ENCODE data around the gene LARGE1.
"Not testable (repeated sequence)": the region's sequence is repeated elsewhere in the genome, so short reads cannot be mapped to it uniquely, and the experiment has no call there.

Gene LARGE1

GRCh38 chr22:33476206-33476605 lies 444.1 kb downstream of the LARGE1 start:
- no peak for DNase-seq (ENCODE audit: low spot score)

DNA sequence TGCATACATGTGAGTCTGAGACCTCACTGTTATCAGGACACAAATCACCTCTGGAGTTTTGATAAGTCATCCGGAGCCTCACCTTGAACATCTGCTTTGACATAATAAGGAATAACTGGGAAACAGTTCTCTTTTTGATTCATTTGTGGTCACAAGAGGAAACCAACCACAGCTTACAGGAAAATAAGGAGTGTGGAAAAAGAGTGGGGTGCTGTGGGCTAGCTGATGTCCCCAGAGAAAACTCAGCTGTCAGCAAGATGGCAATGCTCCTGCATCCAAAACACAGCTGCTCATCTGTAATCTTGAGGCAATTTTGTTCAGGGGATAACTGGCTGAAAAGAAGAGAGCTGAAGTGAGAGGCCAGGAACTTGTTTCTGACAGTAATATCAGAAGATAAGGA lies 445.7 kb downstream of the LARGE1 start:
- DNase-seq (ENCODE audit: low spot score) = no peak

- peak; percentile 35 for DNase-seq (ENCODE audit: low spot score)
Measured at GRCh38 chr22:33472462-33473344, 447.6 kb downstream of the LARGE1 start.

GRCh38 chr22:33470456-33470855 lies 449.8 kb downstream of the LARGE1 start:
- no peak for DNase-seq (ENCODE audit: low spot score)

- peak; percentile 65 for DNase-seq (ENCODE audit: low spot score)
Measured at GRCh38 chr22:33467620-33468095, 452.6 kb downstream of the LARGE1 start.

GRCh38 chr22:33467080-33467479 lies 453.2 kb downstream of the LARGE1 start:
- DNase-seq (ENCODE audit: low spot score) = no peak

DNA sequence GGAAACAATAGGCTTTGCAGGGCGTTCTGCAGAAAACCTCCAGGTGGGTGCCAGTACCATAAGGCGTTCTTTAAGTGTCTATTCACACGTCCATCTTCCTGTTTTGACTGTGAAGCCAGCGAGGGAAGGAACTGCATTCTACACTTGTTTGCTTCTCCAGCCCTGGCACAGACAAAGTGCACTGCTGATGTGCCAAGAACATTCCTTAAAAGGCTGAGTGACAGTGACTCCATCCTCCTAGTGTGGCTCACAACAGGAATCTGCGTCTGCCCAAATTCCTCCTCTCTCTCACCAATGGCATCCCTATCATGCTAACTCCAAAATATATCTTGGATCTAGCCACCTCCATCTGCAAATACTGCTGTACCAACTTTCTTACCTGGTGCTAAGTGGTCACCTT lies 454.7 kb downstream of the LARGE1 start:
- DNase-seq (ENCODE audit: low spot score) = no peak

- DNase-seq (ENCODE audit: low spot score) = no peak
Measured at GRCh38 chr22:33464698-33465097, 455.6 kb downstream of the LARGE1 start.

GRCh38 chr22:33461698-33462434 lies 458.4 kb downstream of the LARGE1 start:
- no peak for DNase-seq (ENCODE audit: low spot score)

DNA sequence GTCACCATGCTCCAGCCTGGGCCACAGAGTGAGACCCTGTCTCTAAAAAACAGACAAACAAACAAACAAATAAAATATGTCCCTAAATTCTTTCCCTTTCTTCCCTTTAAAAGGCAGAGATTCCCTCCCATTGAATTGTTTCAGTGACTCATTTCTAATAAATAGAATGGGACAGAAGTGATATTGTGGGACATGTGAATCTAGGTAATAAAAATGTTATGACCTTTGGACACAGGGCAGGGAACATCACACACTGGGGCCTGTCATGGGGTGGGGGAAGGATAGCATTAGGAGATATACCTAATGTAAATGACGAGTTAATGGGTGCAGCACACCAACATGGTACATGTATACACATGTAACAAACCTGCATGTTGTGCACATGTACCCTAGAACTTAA lies 459.0 kb downstream of the LARGE1 start:
- not testable (repeated sequence) for DNase-seq (ENCODE audit: low spot score)

DNA sequence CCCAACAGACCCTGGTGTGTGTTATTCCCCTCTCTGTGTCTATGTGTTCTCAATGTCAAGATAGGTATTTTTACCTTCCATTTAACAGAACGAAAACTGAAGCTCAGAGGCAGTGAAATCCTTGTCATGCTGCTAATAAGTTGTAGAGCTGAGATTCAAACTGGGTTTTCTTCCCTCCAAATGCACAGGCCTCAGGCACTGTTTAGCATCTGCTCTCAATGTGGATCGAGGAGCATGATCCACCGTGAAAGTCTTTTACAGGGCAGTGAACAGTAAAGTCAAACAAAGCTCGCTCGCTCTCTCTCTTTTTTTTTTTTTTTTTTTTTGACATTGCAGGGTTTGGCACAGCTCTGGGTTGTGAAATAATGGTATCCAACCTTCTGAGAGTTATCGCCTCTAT lies 461.1 kb downstream of the LARGE1 start:
- DNase-seq (ENCODE audit: low spot score) = no peak

DNA sequence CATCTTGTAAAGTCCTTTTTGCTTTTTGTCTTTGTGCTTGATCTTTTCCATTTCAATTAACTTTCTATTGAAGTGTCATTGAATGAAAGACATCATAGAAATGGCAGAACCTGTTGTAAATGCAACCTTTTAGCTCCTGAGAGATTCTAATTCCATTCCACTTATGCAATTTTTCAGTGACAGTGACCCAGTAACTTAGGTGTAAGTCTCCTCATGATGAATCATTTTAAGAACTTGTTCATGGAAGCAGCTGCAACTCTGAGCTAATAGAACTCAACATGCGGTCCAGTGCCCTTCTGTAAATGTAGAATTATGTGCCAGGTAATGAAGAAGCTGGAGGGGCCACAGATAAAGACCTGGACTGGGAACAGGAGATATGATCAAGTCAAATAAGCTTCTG lies 463.8 kb downstream of the LARGE1 start:
- no peak for DNase-seq (ENCODE audit: low spot score)

GRCh38 chr22:33455036-33455435 lies 465.2 kb downstream of the LARGE1 start:
- no peak for DNase-seq (ENCODE audit: low spot score)

- no peak for DNase-seq (ENCODE audit: low spot score)
Measured at GRCh38 chr22:33451866-33452469, 468.3 kb downstream of the LARGE1 start.

DNA sequence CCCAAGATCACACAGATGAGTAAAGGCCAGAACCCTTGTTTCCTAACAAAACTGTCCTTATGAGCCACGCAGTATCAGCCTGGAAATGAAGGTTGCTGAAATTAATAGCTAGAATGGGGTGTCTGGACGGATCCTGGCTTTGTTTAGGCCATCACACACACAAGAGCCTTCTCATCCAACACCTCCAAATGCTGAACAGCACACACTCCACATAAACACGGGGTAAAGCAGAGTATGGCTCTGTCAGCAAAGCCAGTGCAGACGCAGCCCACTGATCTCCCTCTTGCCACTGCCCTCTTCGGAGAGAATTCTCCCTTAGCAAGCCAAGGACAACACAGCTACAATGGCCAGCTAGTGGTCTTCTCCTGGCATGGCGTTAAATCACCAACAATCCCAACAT lies 469.5 kb downstream of the LARGE1 start:
- DNase-seq (ENCODE audit: low spot score) = no peak

GRCh38 chr22:33447733-33448132 lies 472.5 kb downstream of the LARGE1 start:
- DNase-seq (ENCODE audit: low spot score) = no peak

DNA sequence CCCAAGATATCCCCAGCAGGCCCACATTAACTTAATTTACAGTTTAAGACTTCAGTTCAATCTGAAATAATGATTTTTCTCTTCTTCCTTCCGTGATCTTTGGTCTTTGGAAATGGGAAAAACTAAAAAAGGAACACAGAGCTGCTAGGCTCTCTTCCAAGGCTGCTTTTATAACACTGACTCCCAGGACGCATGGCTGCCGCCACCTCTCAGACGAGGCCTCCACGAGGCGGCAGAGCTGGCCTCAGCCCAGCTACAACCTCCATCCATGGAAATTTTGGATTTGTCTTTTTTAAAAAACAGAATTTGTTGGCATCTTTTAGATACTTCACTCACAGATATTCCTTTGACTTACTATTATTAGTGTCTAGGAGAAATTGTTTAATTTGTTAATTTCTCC lies 476.6 kb downstream of the LARGE1 start:
- no peak for DNase-seq (ENCODE audit: low spot score)

DNA sequence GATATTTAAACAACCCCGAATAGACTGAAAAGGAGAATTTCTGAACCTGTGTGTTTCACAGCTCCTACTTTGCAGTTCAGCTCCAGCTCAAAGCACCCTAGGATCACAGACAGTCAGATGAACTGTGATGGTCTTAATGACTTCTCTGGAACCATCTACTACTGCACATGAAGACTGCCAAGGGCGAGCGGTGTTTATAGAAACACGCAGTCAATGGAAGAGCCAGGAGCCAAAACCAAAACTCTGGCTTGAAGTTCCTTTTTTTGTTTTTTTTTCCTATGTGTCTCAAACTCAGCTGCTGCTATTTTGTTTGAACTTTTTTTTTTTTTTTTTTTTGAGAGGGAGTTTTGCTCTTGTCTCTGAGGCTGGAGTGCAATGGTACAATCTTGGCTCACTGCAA lies 479.5 kb downstream of the LARGE1 start:
- DNase-seq (ENCODE audit: low spot score) = no peak

DNA sequence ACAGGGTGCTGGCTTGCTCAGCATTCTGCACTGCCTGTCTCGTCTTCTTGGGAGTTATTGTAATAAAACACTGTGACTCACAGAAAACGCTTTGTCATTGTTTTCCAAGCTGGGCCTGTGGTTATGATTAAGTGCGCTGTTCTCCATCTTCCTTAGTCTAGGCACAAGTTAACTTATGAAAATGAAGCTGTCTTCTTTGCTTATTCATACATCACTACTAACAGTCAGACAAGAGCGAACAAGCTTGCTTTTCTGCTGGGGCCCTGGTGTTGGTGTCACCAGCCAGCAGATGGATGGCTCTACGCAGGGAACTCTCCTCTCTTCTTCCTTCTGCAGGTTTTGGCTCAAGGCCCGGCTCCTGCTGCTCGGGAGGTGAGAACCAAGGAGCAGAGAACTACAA lies 482.0 kb downstream of the LARGE1 start:
- DNase-seq (ENCODE audit: low spot score) = peak; percentile 84

GRCh38 chr22:33431300-33431699 lies 489.0 kb downstream of the LARGE1 start:
- DNase-seq (ENCODE audit: low spot score) = no peak

- no peak for DNase-seq (ENCODE audit: low spot score)
Measured at GRCh38 chr22:33429281-33429680, 491.0 kb downstream of the LARGE1 start.

DNA sequence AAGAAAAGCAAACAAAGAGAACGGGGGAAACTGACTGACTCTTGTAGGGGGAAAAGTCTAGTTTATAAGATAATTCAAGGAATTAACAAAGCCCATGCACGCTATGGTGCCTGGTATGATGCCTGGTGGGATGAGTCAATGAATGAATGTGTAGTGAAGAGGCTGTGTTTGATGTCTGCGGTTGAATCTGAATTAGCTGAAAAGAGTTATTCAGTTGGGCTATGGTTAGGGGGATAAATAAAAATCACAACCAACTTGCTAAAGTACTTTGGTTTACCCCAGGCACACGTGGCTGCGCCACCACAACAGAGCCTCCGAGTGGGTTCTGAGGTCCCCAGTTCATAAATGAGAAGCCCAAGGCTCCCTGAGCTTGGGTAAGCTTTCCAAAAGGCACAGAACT lies 492.8 kb downstream of the LARGE1 start:
- no peak for DNase-seq (ENCODE audit: low spot score)

DNA sequence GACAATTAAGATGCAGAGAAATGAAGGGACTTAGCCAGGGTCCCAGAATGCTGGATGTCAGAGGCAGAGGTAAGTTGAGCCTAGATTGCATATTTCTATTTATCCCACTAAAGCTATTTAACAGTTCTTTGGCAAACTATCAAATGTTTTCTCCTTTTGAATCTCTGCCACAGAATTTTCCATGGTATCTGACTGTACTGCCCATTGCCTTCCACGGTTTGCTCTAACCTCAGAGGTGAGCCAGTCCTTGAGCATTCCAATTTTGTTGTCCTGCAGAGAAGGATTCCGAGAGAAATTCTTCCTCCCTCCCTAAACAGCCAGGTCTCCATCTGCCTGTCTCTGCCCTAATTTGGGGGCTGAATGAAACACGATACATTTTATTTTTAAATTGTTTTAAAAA lies 493.8 kb downstream of the LARGE1 start:
- DNase-seq (ENCODE audit: low spot score) = no peak
